GM21528 (cell line): ENCODE measurements around the gene GEMIN5.

ENCODE experiments used
- ATAC-seq: cut with Tn5 transposase; IDR thresholded peaks from one replicate; pipeline ENCODE4 v1.9.1; 2021; ENCODE audit warnings: mild to moderate bottlenecking, moderate library complexity; ENCODE audit not compliant: unreplicated experiment, low FRiP score

GEMIN5 gene

GRCh38 chr5:154895606-154896561 is 42.1 kb downstream of the GEMIN5 start:
- no peak for ATAC-seq

DNA sequence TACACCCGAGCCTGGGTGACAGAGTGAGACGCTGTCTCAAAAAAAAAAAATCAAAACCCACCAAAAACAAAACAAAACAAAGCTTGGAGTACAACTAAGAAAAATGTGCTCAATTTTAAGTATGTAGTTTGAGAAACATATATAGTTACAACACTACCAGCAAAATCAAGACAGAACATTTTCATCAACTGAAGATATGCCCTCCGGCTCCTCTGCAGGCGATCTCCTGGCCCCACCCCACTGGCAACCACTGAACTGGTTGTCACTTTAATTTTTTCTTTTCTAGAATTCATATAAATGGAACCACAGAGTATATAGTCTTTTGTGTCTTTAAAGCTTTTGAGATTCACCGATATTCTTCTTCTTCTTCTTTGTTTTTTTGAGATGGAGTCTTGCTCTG is 44.6 kb downstream of the GEMIN5 start:
- ATAC-seq, result no peak

GRCh38 chr5:154892369-154892771 is 45.6 kb downstream of the GEMIN5 start:
- no peak for ATAC-seq

- no peak for ATAC-seq
Observed at GRCh38 chr5:154885439-154885838, 52.6 kb downstream of the GEMIN5 start.

DNA sequence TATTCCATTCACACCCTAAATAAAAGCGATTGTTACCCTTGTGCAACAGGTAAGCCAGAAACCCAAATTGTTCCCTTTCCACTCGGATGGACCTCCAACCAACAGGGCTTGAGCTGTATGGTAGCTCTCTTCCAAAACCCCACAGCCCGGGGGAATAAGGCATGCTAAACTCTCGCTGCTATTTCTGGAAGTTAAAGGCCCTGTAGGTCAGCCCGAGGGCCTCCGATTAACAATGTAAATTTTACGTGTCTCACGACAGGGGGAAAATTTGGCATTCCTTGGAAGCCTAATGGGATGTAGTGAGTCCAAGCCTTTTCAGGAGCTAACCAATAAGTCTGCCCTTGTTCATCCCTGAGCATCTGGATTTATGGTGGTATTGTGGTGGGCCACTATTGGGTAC is 53.6 kb downstream of the GEMIN5 start:
- no peak for ATAC-seq

- ATAC-seq, result no peak
Observed at GRCh38 chr5:154881986-154882385, 56.0 kb downstream of the GEMIN5 start.

- no peak for ATAC-seq
Observed at GRCh38 chr5:154878642-154879335, 59.2 kb downstream of the GEMIN5 start.

DNA sequence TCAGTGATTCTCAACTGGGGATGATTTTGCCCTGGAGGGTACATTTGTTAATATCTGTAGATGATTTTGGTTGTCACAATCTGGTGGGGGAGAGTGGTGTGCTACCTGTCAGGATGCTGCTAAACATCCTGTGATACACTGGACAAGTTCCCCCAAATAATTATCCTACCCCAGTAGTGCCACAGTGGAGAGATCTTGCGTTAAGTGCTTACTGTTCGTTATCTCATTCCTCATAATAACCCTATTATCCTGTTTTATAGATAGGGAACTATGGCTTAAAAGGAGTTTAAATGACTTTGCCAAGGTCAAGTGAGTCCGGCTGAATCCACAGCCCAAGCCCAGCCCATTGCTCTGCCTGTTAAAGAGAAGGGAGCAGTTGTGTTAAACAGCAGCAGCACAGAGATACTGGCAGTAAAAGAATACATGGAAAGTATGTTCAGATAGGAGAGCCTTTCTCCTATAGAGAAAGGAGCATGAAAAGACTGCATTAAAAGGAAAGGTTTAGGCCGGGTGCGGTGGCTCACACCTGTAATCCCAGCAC is 64.2 kb downstream of the GEMIN5 start:
- ATAC-seq, result no peak

DNA sequence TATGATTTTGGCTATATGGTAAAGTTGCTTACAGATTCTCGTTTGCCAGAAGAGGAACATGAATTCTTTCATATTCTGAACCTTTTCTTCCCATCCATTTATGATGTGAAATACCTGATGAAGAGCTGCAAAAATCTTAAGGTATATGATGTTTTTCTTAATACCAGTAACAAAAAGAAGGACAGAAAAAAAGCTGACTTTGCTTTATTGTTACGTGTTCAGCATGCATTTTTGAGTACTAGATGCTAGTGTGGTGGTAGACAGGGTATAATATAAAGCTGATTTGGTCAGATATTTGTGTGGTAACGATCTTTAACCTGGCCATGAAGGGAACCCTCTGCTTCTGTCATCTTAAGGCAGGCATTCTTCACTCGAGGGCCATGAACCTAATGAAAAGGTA is 66.3 kb downstream of the GEMIN5 start:
- ATAC-seq, result no peak

DNA sequence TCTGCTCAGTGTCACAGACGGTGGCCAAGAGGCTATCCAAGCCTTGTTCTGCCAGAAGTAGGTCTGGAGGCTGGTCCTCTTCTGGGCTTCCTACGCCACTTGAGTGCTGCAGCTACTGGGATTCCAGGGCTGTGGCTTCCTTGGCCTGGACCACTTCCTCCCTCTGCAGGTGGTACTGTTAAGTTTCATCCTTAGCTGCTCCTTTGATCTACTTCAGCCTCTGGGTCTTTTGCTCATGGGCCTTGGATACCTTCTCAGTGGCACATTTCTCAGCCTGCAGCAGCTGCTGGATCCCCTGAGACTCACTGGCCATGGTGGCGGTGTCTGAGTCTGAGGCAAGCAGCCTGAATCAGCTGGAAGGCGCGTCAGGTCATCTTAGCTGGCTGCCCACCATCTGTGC is 69.3 kb downstream of the GEMIN5 start:
- no peak for ATAC-seq

DNA sequence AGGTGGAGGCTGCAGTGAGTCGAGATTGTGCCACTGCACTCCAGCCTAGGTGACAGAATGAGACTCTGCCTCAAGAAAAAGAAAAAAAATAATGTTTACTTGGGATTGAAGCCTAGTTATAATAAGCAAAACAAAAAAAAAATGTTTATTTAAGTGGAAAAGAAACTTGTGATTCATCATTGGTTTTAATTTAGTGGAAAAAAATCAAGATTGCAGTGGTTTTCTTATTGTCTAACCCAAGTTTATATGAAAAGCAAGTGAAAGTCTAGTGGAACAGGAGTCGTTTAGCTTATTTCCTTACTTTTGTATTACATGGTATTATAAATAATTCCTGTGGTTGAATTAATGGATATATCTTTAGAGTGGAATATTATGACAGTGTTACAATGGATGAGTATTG is 71.2 kb downstream of the GEMIN5 start:
- no peak for ATAC-seq

DNA sequence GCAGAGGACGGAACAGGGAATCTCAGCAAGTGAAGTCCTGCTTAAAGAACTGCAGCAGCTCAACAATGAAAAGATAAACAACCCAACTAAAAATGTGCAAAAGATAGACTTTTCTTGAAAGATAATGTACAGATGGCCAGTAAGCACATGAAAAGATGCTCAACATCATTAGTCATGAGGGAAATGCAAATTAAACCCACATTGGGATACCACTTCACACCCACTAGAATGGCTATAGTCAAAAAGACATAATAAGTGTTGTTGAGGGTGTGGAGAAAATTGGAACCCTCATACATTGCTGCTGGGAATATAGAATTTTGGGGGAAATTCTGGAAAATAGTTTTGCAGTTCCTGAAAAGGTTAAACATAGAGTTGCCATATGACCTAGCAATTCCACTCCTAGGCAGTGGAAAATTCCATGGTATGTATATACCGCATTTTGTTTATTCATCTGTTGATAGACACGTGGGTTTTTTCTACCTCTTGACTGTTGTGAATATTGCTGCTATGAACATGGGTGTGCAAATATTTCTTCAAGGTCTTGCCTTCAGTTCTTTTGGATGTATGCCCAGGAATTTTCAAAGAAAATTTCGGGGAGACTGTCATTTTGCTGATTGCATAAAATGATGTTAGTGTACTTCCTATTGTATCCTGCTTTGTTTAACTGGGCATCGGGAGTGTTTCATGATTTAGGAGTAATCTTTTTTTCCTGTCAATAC is 72.4 kb downstream of the GEMIN5 start:
- no peak for ATAC-seq

- no peak for ATAC-seq
Observed at GRCh38 chr5:154863291-154864080, 74.5 kb downstream of the GEMIN5 start.

- no peak for ATAC-seq
Observed at GRCh38 chr5:154862766-154863165, 75.2 kb downstream of the GEMIN5 start.

- no peak for ATAC-seq
Observed at GRCh38 chr5:154861946-154862345, 76.1 kb downstream of the GEMIN5 start.

- ATAC-seq, result no peak
Observed at GRCh38 chr5:154860765-154861164, 77.2 kb downstream of the GEMIN5 start.

- no peak for ATAC-seq
Observed at GRCh38 chr5:154860123-154860522, 77.9 kb downstream of the GEMIN5 start.

DNA sequence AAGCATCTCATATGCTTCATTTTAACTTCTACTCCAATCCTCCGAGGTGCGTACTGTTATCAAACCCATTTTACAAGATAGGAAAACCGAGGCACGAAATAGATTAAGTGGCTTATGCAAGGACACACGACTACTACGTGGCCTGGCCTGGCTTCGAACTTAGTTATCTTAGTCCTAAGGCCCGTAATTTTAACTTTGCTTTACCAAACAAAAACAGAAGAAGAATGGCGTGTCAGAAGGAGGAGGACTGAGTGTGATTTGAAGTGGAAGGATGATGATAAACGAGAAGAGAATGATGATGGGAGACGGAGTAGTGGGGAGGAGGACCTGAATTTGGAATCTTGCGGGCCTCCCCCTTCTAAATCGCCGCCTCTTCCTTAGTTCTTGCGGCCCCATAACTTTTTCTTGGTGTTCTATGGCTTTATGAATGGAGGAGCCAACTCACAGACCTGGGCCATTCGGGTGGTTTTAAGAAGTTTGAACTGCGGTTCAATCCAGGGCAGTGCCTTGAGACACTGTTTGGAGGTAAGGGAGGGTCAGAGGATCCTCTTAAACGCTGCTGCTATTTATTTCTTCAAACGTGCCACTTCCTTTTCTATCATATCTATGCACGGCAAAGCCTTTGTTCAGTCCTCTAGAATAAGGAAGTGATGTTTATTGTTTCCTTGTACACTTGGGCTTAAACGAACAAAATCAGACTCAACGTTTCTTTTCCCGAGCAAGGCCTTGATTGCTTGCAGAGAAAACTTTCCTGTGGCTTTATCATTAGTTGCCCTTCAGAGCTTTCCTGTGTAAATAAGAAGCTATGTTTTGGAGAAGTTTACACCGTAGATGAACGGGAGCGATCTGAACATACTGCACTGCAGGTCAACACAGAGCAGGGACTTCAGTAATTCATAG is 78.8 kb downstream of the GEMIN5 start:
- ATAC-seq, result peak; percentile 23
